Hematopoietic multipotent progenitor cell treated with erythropoietin and hydrocortisone succinate and interleukin-3 and kit ligand, for 6 days (in vitro differentiated cells): ENCODE data around the gene RBPMS2.
"Not testable (repeated sequence)": the region's sequence is repeated elsewhere in the genome, so short reads cannot be mapped to it uniquely, and the experiment has no call there.

Experiments used
- DNase-seq: peaks from one replicate; pipeline ENCODE4 v3.0.0-alpha.2; 2015

Gene RBPMS2

DNA sequence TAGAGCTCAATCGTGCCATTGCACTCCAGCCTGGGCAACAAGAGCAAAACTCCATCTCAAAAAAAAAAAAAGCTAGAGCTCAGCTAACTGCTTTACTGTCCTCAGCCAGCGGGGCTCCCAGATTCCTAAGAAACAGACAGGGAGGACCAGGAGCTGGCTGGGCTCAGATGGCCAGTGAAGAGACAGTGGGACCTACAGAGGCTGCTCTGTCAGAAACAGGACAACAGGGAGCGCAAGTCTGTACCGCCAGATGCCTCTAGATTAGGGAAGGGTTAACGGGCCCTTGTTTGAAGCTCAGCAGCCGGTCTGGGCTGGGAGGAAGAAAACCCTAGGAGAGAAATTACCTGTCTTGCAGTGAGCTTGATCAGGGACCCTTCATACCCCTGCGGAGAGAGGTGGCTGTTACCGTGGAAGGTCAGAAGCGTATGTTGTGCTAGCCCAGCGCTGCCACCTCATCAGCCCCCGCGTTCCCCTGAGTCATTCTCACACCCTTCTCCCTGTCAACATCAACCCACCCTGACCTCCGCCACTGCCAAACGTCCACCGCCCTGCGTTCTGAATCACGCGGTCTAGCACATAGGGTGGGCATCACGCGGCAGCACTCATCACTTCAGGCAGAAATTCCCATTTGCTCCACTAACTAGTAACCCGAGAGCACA lies 25.3 kb downstream of the RBPMS2 start:
- DNase-seq = no peak

DNA sequence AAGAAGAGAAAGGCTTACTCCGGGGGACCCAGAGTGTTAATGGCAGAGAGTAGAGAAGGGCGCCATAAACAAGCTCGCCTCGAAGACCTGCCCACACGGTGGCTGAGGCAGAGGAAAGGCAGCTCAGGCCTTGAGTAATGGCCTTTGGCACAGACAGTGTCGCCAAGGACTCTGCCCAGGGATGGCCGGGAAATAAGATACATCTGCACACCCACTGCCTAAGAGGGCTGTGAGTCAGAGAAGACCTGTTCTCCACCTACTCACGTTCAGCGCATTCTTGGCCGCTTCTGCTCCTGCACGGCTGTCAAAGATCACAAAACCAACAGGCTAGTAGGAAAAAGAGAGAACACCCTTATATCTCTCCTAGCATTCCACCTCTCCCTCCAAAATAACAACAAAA lies 26.2 kb downstream of the RBPMS2 start:
- DNase-seq = no peak

DNA sequence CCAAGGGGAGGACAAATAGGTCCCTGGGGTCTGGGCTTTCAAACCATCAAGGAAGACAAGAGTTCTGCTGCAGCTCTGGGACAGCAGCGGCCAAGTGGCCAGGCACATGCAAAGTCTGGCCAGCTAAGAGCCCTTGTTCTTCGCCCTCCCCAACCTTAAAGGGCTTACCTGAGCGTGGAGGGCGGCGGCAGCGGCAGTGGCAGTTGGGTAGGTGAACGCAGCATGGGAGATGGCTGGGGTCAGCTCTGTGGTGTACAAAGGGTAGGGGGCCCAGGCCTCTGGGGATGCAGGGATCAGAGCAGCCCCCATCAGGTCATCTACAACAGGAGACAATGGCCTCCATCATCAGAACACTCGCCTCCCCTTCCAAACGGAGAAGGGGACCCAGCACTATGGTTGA lies 27.1 kb downstream of the RBPMS2 start:
- DNase-seq = no peak

- DNase-seq = no peak
Observed at GRCh38 chr15:64747578-64747977, 27.8 kb downstream of the RBPMS2 start.

- no peak for DNase-seq
Observed at GRCh38 chr15:64746921-64747320, 28.5 kb downstream of the RBPMS2 start.

DNA sequence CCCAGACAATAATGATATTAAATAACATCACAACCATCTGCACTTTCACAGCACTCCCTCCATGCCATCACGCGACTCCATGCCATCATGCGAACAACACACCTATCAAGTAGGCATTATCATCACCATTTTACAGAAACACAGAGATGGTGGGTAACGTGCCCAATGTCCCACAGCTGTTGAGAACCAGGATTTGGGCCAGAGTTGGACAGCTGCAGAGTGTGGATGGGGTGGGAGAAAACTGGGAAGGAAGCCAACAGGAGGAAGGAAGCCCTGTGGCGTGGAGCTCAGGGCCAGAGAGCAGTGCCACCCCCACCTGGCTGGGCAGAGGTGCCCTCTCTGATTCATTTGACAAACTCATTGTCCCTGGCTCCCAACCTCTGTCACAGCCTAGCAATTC lies 29.0 kb downstream of the RBPMS2 start:
- DNase-seq = no peak

- DNase-seq = no peak
Observed at GRCh38 chr15:64743691-64744090, 31.7 kb downstream of the RBPMS2 start.

DNA sequence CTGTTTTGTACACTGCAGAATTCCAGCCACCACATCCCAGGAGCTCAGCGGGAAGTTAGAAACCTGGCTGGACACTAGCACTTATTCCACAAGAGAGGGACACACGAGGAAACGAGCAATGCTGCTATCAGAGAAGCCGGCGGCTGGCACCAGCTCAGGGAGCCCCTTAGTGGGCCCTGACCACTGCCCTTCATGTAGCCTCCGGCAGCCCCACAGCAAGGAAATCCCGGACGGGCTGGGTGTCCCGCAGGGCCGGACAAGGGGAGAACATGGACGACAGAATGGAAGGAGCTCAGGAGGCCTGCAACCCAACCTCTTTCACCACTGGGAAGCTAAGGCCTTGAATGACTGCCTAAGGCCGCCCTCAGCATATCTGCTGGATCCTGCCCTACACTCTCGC lies 32.5 kb downstream of the RBPMS2 start:
- DNase-seq = no peak

DNA sequence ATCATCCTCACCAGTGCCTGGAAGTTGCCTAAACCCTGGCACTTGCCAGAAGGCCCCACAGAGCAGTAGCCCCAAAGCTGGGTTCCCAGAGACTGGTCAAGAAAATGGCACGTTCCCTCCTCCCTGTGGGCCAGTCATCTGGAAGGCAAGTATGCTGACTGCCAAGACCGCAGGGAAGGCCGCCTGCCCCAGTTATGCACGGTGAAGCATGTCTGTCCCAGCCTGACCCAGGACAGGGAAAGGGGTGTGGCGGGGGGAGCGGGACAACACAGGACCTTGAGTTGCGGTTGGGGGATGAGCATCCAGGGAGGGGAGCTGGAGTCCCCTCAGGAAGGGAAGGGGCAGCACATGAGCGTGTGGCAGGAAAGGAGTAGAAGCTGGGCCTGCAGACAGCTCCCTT lies 33.0 kb downstream of the RBPMS2 start:
- no peak for DNase-seq

DNA sequence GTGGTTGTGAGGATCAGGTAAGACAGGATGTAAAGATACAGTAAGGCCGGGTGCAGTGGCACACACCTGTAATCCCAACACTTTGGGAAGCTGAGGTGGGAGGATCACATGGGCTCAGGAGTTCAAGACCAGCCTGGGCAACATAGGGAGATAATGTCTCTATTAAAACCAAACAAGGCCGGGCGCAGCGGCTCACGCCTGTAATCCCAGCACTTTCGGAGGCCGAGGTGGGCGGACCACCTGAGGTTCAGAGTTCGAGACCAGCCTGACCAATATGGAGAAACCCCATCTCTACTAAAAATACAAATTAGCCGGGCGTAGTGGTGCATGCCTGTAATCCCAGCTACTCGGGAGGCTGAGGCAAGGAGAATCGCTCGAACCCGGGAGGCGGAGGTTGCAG lies 33.7 kb downstream of the RBPMS2 start:
- DNase-seq = not testable (repeated sequence)

DNA sequence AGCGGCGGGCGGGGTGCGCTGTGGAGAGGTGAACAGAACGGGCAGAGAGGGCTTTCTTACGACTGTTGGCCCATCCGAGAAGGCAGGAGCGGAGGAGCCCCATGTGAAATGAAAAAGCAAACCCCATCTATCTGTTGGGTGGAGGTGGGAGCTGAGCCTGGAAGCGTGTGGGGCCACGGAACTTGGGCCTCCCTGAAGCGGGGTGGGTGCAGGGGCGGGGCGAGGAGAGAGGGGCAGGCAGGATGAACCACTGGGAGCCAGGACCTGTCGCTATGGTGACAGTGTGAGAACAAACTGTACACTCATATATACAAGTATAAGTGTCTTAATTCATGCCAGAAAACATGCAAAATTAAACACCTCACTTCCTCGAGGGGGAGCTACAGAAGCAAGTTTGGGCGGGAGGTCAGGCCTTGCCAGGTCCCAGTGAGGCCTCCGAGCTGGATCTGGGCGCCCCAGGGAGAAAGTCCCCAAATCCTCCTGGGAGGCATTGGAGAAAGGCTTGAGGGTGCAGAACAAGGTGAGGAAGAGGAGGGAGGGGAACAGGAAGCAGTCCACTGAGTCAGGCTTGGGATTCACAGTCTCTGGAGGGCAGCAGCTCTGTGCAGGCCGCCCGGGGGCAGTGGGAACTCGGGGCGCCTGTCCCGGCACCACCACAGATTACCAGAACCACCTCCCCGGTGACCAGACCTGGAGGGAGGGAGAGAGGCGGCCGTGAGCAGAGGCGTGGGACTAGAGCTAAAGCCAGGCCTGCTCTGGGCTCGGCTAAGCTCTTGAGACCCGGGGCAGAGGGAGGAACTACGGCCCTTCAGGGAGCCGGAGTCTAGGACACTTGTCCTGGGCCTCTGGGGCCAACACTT lies 34.8 kb downstream of the RBPMS2 start:
- no peak for DNase-seq

- no peak for DNase-seq
Observed at GRCh38 chr15:64739577-64740143, 35.7 kb downstream of the RBPMS2 start.

DNA sequence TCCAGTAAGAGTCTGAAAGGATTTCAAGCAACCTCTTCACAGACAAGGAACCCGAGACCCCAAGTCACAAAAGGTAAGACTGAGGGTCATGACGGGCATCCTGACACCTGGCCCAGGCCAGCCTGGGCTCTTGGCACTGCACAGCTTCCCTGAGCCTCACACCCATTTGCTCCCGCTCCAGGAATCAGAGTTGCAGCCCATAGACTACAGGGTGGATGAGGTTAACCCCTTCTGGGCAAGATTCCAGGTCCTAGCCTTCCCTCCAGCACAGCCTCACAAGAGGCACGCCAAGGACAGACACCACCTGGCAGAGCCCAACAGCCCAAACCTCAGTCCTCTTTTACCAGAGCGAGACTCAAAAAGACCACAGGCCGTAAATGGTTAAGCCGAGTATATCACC lies 36.2 kb downstream of the RBPMS2 start:
- no peak for DNase-seq

- DNase-seq = no peak
Observed at GRCh38 chr15:64738226-64739095, 36.9 kb downstream of the RBPMS2 start.

GRCh38 chr15:64732156-64732860 lies 43.1 kb downstream of the RBPMS2 start:
- DNase-seq = no peak

- no peak for DNase-seq
Observed at GRCh38 chr15:64731805-64732151, 43.6 kb downstream of the RBPMS2 start.

DNA sequence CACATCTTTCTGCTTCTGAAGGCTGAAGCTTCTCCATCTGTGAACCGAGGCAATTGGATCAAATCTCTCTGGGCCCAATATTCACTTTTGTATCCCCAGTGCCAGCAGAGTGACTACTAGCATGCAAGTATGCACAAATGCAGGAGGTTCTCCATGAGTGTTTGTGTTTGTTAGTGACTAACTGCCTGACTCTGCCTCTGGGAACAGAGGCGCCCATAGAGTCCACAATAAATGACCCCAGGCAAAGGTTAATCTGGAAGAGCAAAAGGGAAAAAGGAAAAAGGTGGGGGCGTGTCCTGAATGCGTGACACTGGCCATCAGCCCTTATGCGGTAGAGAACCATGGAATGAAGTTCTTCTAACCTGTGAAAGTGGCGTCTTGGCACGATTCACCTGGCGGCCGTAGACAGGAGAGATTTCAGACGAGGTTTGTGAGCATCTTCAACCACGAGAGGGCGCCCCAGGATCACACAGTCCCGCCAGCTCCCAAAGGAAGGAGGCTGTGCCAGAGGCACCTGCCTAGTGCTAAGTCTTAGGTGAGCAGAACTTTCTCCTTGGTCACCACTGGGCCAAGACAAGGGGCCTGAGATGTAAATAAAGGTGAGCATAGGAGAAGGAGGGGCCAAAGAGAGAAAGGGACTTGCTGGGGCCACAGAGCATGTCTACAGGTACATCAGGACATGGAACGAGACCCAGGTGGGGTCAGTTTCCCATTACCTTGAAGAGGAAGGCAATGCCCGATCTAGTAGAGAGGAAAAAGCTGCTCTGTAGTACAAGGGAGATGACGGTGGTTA lies 44.2 kb downstream of the RBPMS2 start:
- peak; percentile 92 for DNase-seq

DNA sequence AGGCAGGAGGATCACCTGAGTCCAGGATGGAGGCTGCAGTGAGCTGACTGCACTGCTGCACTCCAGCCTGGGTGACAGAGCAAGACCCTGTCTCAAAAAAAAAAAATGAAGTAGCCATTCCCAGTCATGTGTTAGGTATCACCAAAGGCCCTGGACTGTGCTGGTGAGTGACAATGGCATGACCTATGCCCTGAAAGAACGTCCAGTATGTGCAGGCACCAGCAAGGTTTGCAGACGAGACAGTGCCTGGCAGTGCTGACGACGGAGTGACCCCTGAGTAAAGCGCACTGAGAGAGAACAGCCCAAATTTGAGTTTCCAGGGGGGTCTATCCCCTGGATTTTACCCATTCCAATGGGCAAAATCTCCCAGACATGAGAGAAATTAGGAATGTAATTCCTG lies 45.2 kb downstream of the RBPMS2 start:
- DNase-seq = no peak

GRCh38 chr15:64720188-64720587 lies 55.2 kb downstream of the RBPMS2 start:
- no peak for DNase-seq

GRCh38 chr15:64717735-64718495 lies 57.5 kb downstream of the RBPMS2 start:
- no peak for DNase-seq

DNA sequence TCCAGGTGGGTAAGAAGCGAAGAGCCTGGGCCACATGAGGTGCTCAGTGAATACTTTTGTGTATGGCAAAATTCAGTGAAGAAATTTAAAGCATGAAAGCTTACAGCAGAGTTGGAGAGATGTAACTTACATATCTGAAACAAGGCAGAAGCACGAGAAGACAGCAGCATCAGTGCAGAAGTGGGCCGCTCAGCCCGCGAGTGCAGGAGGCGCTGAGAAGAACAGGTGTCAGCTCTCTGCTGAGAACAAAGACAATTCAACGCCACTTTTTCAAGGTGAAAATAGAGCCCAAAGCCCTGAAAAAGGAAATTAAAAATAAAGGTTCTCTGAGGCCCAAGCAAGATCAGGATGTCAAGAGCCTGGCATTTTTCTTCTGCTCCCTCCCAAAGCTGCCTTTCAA lies 58.3 kb downstream of the RBPMS2 start:
- no peak for DNase-seq
